Epidermal melanocyte (primary cell): ENCODE data around the gene SLC7A6.
"Not testable (repeated sequence)": the region's sequence is repeated elsewhere in the genome, so short reads cannot be mapped to it uniquely, and the experiment has no call there.

Experiments
- DNase-seq: peaks from one replicate; pipeline ENCODE4 v3.0.0; 2011; ENCODE audit warnings: low spot score; ENCODE audit not compliant: insufficient read length

Gene SLC7A6

GRCh38 chr16:68282064-68282452 is 17.7 kb downstream of the SLC7A6 start:
- DNase-seq = no peak

GRCh38 chr16:68283346-68283745 is 19.0 kb downstream of the SLC7A6 start:
- DNase-seq = no peak

- DNase-seq = peak; percentile 30
These were observed 19.7 kb downstream of the SLC7A6 start for GRCh38 chr16:68283801-68284598.

- DNase-seq = no peak
These were observed 20.5 kb downstream of the SLC7A6 start for GRCh38 chr16:68284847-68285246.

- no peak for DNase-seq
These were observed 21.4 kb downstream of the SLC7A6 start for GRCh38 chr16:68285683-68286082.

GRCh38 chr16:68286153-68287074 is 22.1 kb downstream of the SLC7A6 start:
- no peak for DNase-seq

GRCh38 chr16:68287276-68288251 is 23.2 kb downstream of the SLC7A6 start:
- DNase-seq = no peak

- no peak for DNase-seq
These were observed 23.9 kb downstream of the SLC7A6 start for GRCh38 chr16:68288252-68288650.

GRCh38 chr16:68288796-68289195 is 24.5 kb downstream of the SLC7A6 start:
- not testable (repeated sequence) for DNase-seq

- no peak for DNase-seq
These were observed 24.9 kb downstream of the SLC7A6 start for GRCh38 chr16:68289202-68289601.

- no peak for DNase-seq
These were observed 25.4 kb downstream of the SLC7A6 start for GRCh38 chr16:68289621-68290329.

- no peak for DNase-seq
These were observed 26.1 kb downstream of the SLC7A6 start for GRCh38 chr16:68290450-68290849.

- no peak for DNase-seq
These were observed 26.9 kb downstream of the SLC7A6 start for GRCh38 chr16:68291227-68291626.

GRCh38 chr16:68292425-68292824 is 28.1 kb downstream of the SLC7A6 start:
- no peak for DNase-seq

- no peak for DNase-seq
These were observed 32.0 kb downstream of the SLC7A6 start for GRCh38 chr16:68296291-68296690.

GRCh38 chr16:68296693-68297092 is 32.4 kb downstream of the SLC7A6 start:
- DNase-seq = no peak

- DNase-seq = no peak
These were observed 33.6 kb downstream of the SLC7A6 start for GRCh38 chr16:68297908-68298307.

GRCh38 chr16:68298312-68298711 is 34.0 kb downstream of the SLC7A6 start:
- DNase-seq = no peak

- DNase-seq = no peak
These were observed 34.7 kb downstream of the SLC7A6 start for GRCh38 chr16:68298907-68299561.
